ENCODE measurements around the gene BOC. TPM values are rescaled to one million over a fixed set of nuclear protein-coding genes. Genes with fewer than 3 reads are reported as not detected.

BOC gene
- total RNA-seq, 4 donors from 2014 or later = 3.7 to 7.4 (median 4.6) TPM

- Histone ChIP-seq H3K27ac (no peak overlapping the region), H3K27me3 (no peaks in the 10 kb centered on the region), H3K36me3 (no peaks in the 10 kb centered on the region), H3K4me3 (no peak overlapping the region), H3K9me3 (no peaks in the 10 kb centered on the region), H3K4me1 (peaks cover 1 to 2% of the 10 kb centered on the region in 2 donors)
- intact Hi-C loops (cut with DNase I; ENCODE audit: low total_unique reads) (loop anchor here (10.0 kb wide), 1 partner anchor 115 kb away; no protein-coding TSS in a partner anchor), in situ Hi-C loops (cut with MboI; ENCODE audit: low sequenced_read_pairs in 4 of 4) (no loop called here)
- DNase-seq (no peak), ATAC-seq (no peak)
- TF ChIP-seq CTCF (IDR thresholded peaks at IDR 0.05 in 4 of 5, conservative IDR thresholded peaks at IDR 0.05 in 1 of 5) = no peak
- no peak for TF ChIP-seq POLR2A (IDR thresholded peaks at IDR 0.05)
Observed at GRCh38 chr3:113270068-113270467, 58.7 kb downstream of the BOC start.

GRCh38 chr3:113270786-113271185 is 59.4 kb downstream of the BOC start:
- intact Hi-C loops (cut with DNase I; ENCODE audit: low total_unique reads) (loop anchor here (10.0 kb wide), 1 partner anchor 116 kb away; no protein-coding TSS in a partner anchor), in situ Hi-C loops (cut with MboI; ENCODE audit: low sequenced_read_pairs in 4 of 4) (no loop called here)
- ATAC-seq (no peak), DNase-seq (no peak)
- no peaks in the 10 kb centered on the region for H3K9me3 ChIP-seq
- H3K4me1 ChIP-seq = peaks cover 2 to 3% of the 10 kb centered on the region in 2 donors
- no peak overlapping the region for H3K27ac ChIP-seq
- no peaks in the 10 kb centered on the region for H3K36me3 ChIP-seq
- TF ChIP-seq POLR2A (IDR thresholded peaks at IDR 0.05) (no peak), CTCF (IDR thresholded peaks at IDR 0.05 in 4 of 5, conservative IDR thresholded peaks at IDR 0.05 in 1 of 5) (no peak)
- no peaks in the 10 kb centered on the region for H3K27me3 ChIP-seq
- no peak overlapping the region for H3K4me3 ChIP-seq

- ATAC-seq (no peak), DNase-seq (no peak)
- Histone ChIP-seq H3K36me3 (no peaks in the 10 kb centered on the region), H3K27ac (no peak overlapping the region), H3K4me3 (no peak overlapping the region), H3K9me3 (no peaks in the 10 kb centered on the region), H3K27me3 (no peaks in the 10 kb centered on the region), H3K4me1 (peaks cover 6 to 7% of the 10 kb centered on the region in 2 donors)
- TF ChIP-seq POLR2A (IDR thresholded peaks at IDR 0.05) = no peak
- TF ChIP-seq CTCF (IDR thresholded peaks at IDR 0.05 in 4 of 5, conservative IDR thresholded peaks at IDR 0.05 in 1 of 5) = no peak
- in situ Hi-C loops (cut with MboI; ENCODE audit: low sequenced_read_pairs in 4 of 4) (no loop called here), intact Hi-C loops (cut with DNase I; ENCODE audit: low total_unique reads) (loop anchor here (10.0 kb wide), 1 partner anchor 116 kb away; no protein-coding TSS in a partner anchor)
Observed at GRCh38 chr3:113271189-113271588, 59.8 kb downstream of the BOC start.

GRCh38 chr3:113271594-113272384 is 60.4 kb downstream of the BOC start:
- DNase-seq (no peak), ATAC-seq (no peak)
- Histone ChIP-seq H3K27me3 (no peaks in the 10 kb centered on the region), H3K4me3 (no peak overlapping the region), H3K36me3 (no peaks in the 10 kb centered on the region), H3K27ac (no peak overlapping the region), H3K9me3 (no peaks in the 10 kb centered on the region), H3K4me1 (peaks cover 8 to 11% of the 10 kb centered on the region in 2 donors)
- in situ Hi-C loops (cut with MboI; ENCODE audit: low sequenced_read_pairs in 4 of 4) (no loop called here), intact Hi-C loops (cut with DNase I; ENCODE audit: low total_unique reads) (loop anchor here (10.0 kb wide), 1 partner anchor 117 kb away; no protein-coding TSS in a partner anchor)
- TF ChIP-seq CTCF (IDR thresholded peaks at IDR 0.05 in 4 of 5, conservative IDR thresholded peaks at IDR 0.05 in 1 of 5) (no peak), POLR2A (IDR thresholded peaks at IDR 0.05) (no peak)
